Testis (tissue), 2 donors: Measurements from ENCODE around the gene GPR101.

Source experiments
- POLR2A ChIP-seq: fragments of 450-650 bp; IDR thresholded peaks from one replicate; pipeline ENCODE4 v1.6.1; 2017; ENCODE audit warnings: antibody characterized with exemption, mild to moderate bottlenecking, moderate library complexity
- TF ChIP-seq, protein P1 (sequence below), 3 experiments: fragments of 450-650 bp in 2 of 3; fragments of 200-600 bp in 1 of 3; sonication (generic) in 1 of 3; IDR thresholded peaks; one replicate each; pipeline ENCODE4 v1.5.1; 2016 to 2019; ENCODE audit warnings: antibody characterized with exemption in 3 of 3, mild to moderate bottlenecking in 2 of 3, moderate library complexity in 1 of 3

DNA sequence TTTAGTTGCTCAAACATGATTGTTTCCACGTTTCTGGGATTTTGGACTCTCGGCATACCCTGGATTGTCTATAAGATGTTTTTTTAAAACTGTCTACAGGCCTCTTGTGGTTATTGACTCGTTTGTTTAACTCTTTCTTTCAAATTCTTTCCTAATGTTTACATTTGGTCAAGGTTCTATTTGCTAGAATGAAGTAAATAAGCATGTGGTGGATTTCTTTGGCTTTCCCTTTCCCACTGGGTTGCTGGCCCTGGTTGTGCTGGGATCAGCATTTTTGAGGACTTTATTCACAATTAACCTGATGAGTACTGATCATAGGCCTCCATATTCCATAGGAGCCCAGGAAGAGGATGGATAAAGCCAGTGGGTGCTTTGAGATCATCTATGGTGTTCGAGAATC lies 11.1 kb upstream of the GPR101 start:
- TF ChIP-seq, protein P1, sequence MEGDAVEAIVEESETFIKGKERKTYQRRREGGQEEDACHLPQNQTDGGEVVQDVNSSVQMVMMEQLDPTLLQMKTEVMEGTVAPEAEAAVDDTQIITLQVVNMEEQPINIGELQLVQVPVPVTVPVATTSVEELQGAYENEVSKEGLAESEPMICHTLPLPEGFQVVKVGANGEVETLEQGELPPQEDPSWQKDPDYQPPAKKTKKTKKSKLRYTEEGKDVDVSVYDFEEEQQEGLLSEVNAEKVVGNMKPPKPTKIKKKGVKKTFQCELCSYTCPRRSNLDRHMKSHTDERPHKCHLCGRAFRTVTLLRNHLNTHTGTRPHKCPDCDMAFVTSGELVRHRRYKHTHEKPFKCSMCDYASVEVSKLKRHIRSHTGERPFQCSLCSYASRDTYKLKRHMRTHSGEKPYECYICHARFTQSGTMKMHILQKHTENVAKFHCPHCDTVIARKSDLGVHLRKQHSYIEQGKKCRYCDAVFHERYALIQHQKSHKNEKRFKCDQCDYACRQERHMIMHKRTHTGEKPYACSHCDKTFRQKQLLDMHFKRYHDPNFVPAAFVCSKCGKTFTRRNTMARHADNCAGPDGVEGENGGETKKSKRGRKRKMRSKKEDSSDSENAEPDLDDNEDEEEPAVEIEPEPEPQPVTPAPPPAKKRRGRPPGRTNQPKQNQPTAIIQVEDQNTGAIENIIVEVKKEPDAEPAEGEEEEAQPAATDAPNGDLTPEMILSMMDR (IDR thresholded peaks at IDR 0.05), result no peak
- TF ChIP-seq POLR2A, result no peak
